Erythroblast (primary cell): ENCODE measurements around the gene CCL3.

Experiments
- GATA1 ChIP-seq: IDR thresholded peaks from 2 replicates; pipeline ENCODE4 v1.6.1; 2011; ENCODE audit warnings: low read depth, mild to moderate bottlenecking, control low read depth, low read length, moderate library complexity
- POLR2A ChIP-seq: IDR thresholded peaks from 2 replicates; pipeline ENCODE4 v1.6.1; 2011; ENCODE audit warnings: mild to moderate bottlenecking, low read length

DNA sequence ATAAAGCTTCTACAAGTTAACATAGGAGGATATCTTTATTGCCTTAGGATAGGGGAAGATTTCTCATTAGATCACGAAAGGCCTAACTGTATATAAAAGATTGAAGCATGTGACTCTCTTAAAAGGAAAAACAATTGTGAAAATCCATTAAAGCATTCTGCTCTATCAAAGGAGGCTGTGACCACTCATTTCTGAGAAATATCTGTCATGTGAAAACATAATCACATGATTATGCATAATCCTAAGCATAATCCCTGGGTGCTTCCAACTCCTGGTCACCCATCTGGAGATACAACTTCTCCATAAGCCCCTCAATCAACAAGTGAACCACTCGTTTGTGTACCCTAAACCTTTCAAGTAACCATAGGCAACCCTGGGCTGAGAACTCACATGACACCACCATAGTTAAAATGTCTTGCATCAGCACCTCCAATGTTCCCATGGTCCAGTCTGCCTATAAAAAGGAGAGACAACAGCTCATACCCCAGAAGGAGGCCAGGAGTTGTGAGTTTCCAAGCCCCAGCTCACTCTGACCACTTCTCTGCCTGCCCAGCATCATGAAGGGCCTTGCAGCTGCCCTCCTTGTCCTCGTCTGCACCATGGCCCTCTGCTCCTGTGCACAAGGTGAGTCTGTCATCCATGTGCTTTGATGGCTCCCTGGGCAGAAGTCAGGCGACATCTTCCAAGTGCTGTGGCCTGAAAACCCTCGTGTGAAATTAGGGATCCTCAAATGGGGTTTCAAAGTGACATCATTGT lies 26.0 kb downstream of the CCL3 start, which contains the start of gene CCL18:
- TF ChIP-seq POLR2A (no peak), GATA1 (no peak)
